GM12891 (cell line): ENCODE measurements around the gene REL.
"Not testable (repeated sequence)": the region's sequence is repeated elsewhere in the genome, so short reads cannot be mapped to it uniquely, and the experiment has no call there.

Source experiments
- DNase-seq: peaks from one replicate; pipeline ENCODE4 v3.0.0; 2011; ENCODE audit warnings: low spot score; ENCODE audit not compliant: insufficient read length
- FAIRE-seq: peaks from 2 replicates; lab custom pipeline; 2011; peaks lifted over from hg19 to GRCh38; lab: Jason Lieb, UNC
- PAX5 ChIP-seq: IDR thresholded peaks from 2 replicates; pipeline ENCODE4 v1.6.1; 2011; ENCODE audit warnings: low read length, moderate library complexity, mild to moderate bottlenecking; ENCODE audit not compliant: insufficient read depth, severe bottlenecking
- POLR2A ChIP-seq: IDR thresholded peaks from 2 replicates; pipeline ENCODE4 v1.6.1; 2011; ENCODE audit warnings: low read depth, low read length, control low read depth
- POLR2AphosphoS5 ChIP-seq: IDR thresholded peaks from 2 replicates; pipeline ENCODE4 v1.6.1; 2011; ENCODE audit warnings: low read depth, low read length, control low read depth
- POU2F2 ChIP-seq: IDR thresholded peaks from 2 replicates; pipeline ENCODE4 v1.6.1; 2011; ENCODE audit warnings: low read depth, mild to moderate bottlenecking, control low read depth, low read length, moderate library complexity
- SPI1 ChIP-seq: IDR thresholded peaks from 2 replicates; pipeline ENCODE4 v1.6.1; 2011; ENCODE audit warnings: low read depth, low read length, control low read depth
- TAF1 ChIP-seq: IDR thresholded peaks from 2 replicates; pipeline ENCODE4 v1.6.1; 2011; ENCODE audit warnings: low read depth, low read length, control low read depth

Gene REL

GRCh38 chr2:60861736-60862135, 19.6 kb upstream of the REL start:
- DNase-seq = no peak
- peak; percentile 50 for FAIRE-seq
- no peak for TF ChIP-seq POU2F2
- TF ChIP-seq SPI1 = no peak
- TF ChIP-seq POLR2A = no peak
- no peak for TF ChIP-seq TAF1
- TF ChIP-seq POLR2AphosphoS5 = no peak
- TF ChIP-seq PAX5 = no peak

DNA sequence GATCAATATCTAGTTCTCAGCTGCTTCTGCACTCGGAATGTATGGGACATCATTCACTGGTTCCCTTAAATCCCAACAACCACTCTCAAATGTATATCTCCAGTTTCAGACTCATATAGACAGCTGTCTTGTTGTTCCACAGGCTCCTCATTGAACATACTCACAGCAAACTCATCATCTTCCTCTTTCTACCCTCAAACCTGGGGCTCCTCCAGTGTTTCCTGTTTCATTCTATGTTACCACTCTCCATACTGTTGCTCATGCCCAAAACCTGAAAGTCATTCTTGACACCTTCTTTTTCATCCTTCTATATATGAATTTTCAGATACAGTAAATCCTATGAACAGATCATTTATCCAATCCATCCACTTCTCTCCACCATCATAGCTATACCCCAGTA, 18.7 kb upstream of the REL start:
- DNase-seq (no peak), FAIRE-seq (peak; percentile 51)
- TF ChIP-seq POU2F2 (no peak), SPI1 (no peak), PAX5 (no peak), TAF1 (no peak), POLR2AphosphoS5 (no peak), POLR2A (no peak)

- FAIRE-seq, DNase-seq: not testable (repeated sequence)
These were observed 16.0 kb upstream of the REL start for GRCh38 chr2:60865361-60865760.

DNA sequence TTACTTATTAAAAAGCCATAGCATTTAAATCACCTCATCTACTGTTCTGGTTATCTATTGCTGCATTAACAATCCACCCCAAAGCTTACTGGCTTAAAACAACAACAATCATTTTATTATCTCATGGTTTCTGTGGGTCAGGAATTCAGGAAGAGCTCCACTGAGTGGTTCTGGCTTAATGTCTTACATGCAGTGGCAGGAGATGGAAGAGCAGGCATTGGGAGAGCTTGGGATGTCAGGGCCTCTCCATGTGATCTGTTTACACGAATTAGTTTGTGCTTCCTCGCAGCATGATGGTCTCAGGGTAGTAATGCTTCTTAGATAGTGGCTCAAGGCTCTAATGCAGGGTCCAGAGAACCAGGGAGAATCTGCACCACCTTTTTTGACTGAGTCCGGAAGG, 14.4 kb upstream of the REL start:
- FAIRE-seq = peak; percentile 33
- TF ChIP-seq TAF1 = no peak
- TF ChIP-seq POU2F2 = no peak
- no peak for TF ChIP-seq PAX5
- no peak for TF ChIP-seq POLR2A
- DNase-seq = no peak

GRCh38 chr2:60867848-60868247, 13.5 kb upstream of the REL start:
- TF ChIP-seq POLR2A = no peak
- TF ChIP-seq SPI1 = peak; percentile 60
- DNase-seq = no peak
- no peak for FAIRE-seq

- peak; percentile 13 for FAIRE-seq
- TF ChIP-seq SPI1 = no peak
- no peak for DNase-seq
These were observed 12.6 kb upstream of the REL start for GRCh38 chr2:60868589-60869273.

GRCh38 chr2:60872510-60872928, 8.9 kb upstream of the REL start:
- peak; percentile 87 for FAIRE-seq
- TF ChIP-seq POLR2A = no peak
- TF ChIP-seq POU2F2 = no peak
- TF ChIP-seq TAF1 = no peak
- TF ChIP-seq POLR2AphosphoS5 = no peak
- no peak for TF ChIP-seq SPI1
- no peak for TF ChIP-seq PAX5
- no peak for DNase-seq

- no peak for TF ChIP-seq TAF1
- no peak for TF ChIP-seq POU2F2
- TF ChIP-seq SPI1 = peak; percentile 95
- peak; percentile 87 for FAIRE-seq
- DNase-seq = no peak
These were observed 8.0 kb upstream of the REL start for GRCh38 chr2:60873381-60873780.

- FAIRE-seq (no peak), DNase-seq (no peak)
- no peak for TF ChIP-seq SPI1
- no peak for TF ChIP-seq POU2F2
- TF ChIP-seq POLR2AphosphoS5 = no peak
- TF ChIP-seq PAX5 = no peak
- no peak for TF ChIP-seq TAF1
- TF ChIP-seq POLR2A = no peak
These were observed 5.9 kb upstream of the REL start for GRCh38 chr2:60875520-60875919.

- FAIRE-seq (peak; percentile 80), DNase-seq (no peak)
- peak; percentile 80 for TF ChIP-seq SPI1
- TF ChIP-seq POLR2A = no peak
- peak; percentile 100 for TF ChIP-seq POU2F2
These were observed 729 bp upstream of the REL start for GRCh38 chr2:60880643-60881046.

DNA sequence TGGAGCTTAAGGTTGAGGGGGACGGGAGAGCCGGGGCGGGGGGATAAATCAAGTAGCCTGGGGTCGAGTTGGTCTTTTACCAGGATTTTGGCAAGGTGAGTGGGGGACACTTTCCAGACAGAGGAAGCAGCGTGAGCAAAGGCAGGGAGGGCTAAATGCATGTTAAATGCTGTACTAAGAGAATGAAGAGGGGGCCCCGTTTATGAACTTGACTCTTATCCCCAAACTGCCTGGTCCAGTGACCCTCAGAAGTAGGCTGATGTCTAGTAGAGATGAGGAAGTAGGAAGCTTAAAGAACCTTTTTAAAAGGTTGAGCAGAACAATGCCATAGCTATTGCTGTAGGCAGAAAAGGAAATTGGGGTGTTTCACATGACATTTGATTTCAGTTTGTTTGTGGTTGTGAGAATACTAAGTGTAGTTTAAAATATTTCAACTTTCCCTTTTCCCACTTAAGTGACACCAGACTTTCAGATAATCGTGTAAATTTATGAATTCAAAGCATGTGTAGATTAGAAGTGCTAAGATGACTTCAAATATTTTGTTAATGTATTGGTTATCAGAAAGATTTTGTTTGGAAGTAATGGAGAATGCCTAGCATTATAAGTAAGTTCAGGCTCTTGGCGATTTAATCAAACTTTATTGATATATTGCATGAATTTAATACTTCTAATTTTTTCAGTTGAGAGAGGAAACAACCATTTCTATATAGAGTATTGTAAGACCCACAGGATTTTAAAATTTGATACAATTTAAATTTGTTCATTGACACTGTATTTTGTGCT, 1.8 kb downstream of the REL start:
- no peak for DNase-seq
- FAIRE-seq = peak; percentile 77
- TF ChIP-seq POLR2A (peak; percentile 86), PAX5 (no peak), POLR2AphosphoS5 (peak; percentile 70), SPI1 (peak; percentile 66), TAF1 (peak; percentile 16; the same call in 1 of the 2 replicates), POU2F2 (0 out of 2 replicates have a peak, but pooled peaks have one; percentile 39)
